ENCODE measurements around the gene PTCD1. TPM values are rescaled to one million over a fixed set of nuclear protein-coding genes. Genes with fewer than 3 reads are reported as not detected.

PTCD1 gene
- total and polyA plus RNA-seq, 2 of the 8 experiments (the other 6 are each of a cell fraction or from before 2014, with no cell fraction given) = 7.5 to 7.6 TPM

- no peaks in the 10 kb centered on the region for H3K9me3 ChIP-seq (ENCODE audit: insufficient read depth in 2 of 2, low read depth in 1 of 2, low read length in 1 of 2)
- H2BK15ac ChIP-seq (ENCODE audit: low read length) = no peak overlapping the region
- TF ChIP-seq RXRA (IDR thresholded peaks at IDR 0.05; ENCODE audit: insufficient read depth, low read depth, low read length) = no peak
- no peak for TF ChIP-seq RAD21 (IDR thresholded peaks at IDR 0.05 in 1 of 2, conservative IDR thresholded peaks at IDR 0.05 in 1 of 2; ENCODE audit: low read depth in 2 of 2, low read length in 2 of 2)
- no peak for TF ChIP-seq BACH1 (IDR thresholded peaks at IDR 0.05; ENCODE audit: low read length)
- TF ChIP-seq RNF2 (IDR thresholded peaks at IDR 0.05; ENCODE audit: borderline replicate concordance, low read depth, low read length, missing control alignments, poor library complexity, severe bottlenecking) = no peak
- DNase-seq (ENCODE audit: low read depth in 1 of 2, low spot score in 2 of 2) (no peak), FAIRE-seq (no peak)
- H2BK12ac ChIP-seq (ENCODE audit: low read depth, low read length) = no peak overlapping the region
- H3K4me1 ChIP-seq (replicated peaks in 1 of 4; ENCODE audit: control insufficient read depth in 3 of 4, insufficient read depth in 4 of 4, low read length in 3 of 4) = no peaks in the 10 kb centered on the region; a peak in 1 of 7 replicates
- H2AFZ ChIP-seq (ENCODE audit: low read length) = no peak overlapping the region
- H3K4me3 ChIP-seq (ENCODE audit: extremely low read depth in 1 of 4, insufficient read depth in 2 of 4, low read depth in 3 of 4, low read length in 4 of 4) = no peak overlapping the region
- no peak overlapping the region for H3K4me2 ChIP-seq (ENCODE audit: insufficient read depth in 1 of 2, low read depth in 2 of 2, low read length in 2 of 2)
- no peak overlapping the region for H3K9ac ChIP-seq (replicated peaks in 1 of 4; ENCODE audit: extremely low read depth in 1 of 4, low read depth in 3 of 4, low read length in 3 of 4)
- H3K36me3 ChIP-seq (ENCODE audit: control insufficient read depth in 2 of 4, insufficient read depth in 4 of 4, low read length in 3 of 4) = peaks cover 35 to 87% (median 73%) of the 10 kb centered on the region in 4 experiments
- H4K5ac ChIP-seq (ENCODE audit: insufficient read length, low read depth, low read length) = no peak overlapping the region
- H3K27me3 ChIP-seq (replicated peaks in 1 of 4; ENCODE audit: control insufficient read depth in 3 of 4, extremely low read depth in 1 of 4, insufficient read depth in 3 of 4, low read length in 3 of 4) = no peaks in the 10 kb centered on the region
- 98% methylated on average over 8 of the region's 11 CpGs; no CpG with 5 or more reads in 1 of the 2 experiments for WGBS, 2 experiments (ENCODE audit: extremely low coverage in 1 of 2, insufficient coverage in 1 of 2, insufficient read length in 1 of 2, insufficient replicate concordance in 2 of 2, low coverage in 1 of 2, low lambda C conversion rate in 2 of 2, missing lambda C conversion rate in 1 of 2)
- no peaks in the 10 kb centered on the region for H3K23me2 ChIP-seq (ENCODE audit: low read depth, low read length)
- H4K91ac ChIP-seq (replicated peaks; ENCODE audit: insufficient read length, low read length) = no peak overlapping the region
- H3K14ac ChIP-seq (ENCODE audit: insufficient read length) = no peak overlapping the region
- no peak overlapping the region for H2BK120ac ChIP-seq (replicated peaks; ENCODE audit: low read depth, low read length)
- H3K27ac ChIP-seq (ENCODE audit: low read depth, low read length) = no peak overlapping the region
- no peak overlapping the region for H3K23ac ChIP-seq (ENCODE audit: insufficient read length)
- no peaks in the 10 kb centered on the region for H3K79me1 ChIP-seq (ENCODE audit: low read depth, low read length)
- no peak overlapping the region for H3K56ac ChIP-seq (replicated peaks; ENCODE audit: insufficient read length, low read depth, low read length)
- ChIA-PET CTCF (ENCODE audit: partially characterized antibody) (no interaction called here), POLR2A (ENCODE audit: partially characterized antibody) (interaction anchor here (0.8 to 7.3 kb wide), 4 partner anchors 9 to 47 kb away, joined by 3 to 100 read pairs (median 3); partner anchors contain the start of genes ATP5MF and ZNF394)
- H3K4ac ChIP-seq (replicated peaks; ENCODE audit: insufficient read length, low read depth, low read length) = no peak overlapping the region
- H3K18ac ChIP-seq (ENCODE audit: extremely low read depth, low read length) = no peak overlapping the region
- H2BK20ac ChIP-seq (ENCODE audit: low read length) = no peak overlapping the region
- peak overlapping the region; percentile 18; the same call in 1 of the 2 replicates for H4K8ac ChIP-seq (ENCODE audit: extremely low read depth, insufficient read depth, low read length)
- no peak overlapping the region for H2BK5ac ChIP-seq (ENCODE audit: low read depth, low read length)
- H3K79me2 ChIP-seq (ENCODE audit: control insufficient read depth in 1 of 2, insufficient read depth in 2 of 2, low read length in 2 of 2) = no peaks in the 10 kb centered on the region
- H4K20me1 ChIP-seq (replicated peaks in 1 of 2; ENCODE audit: control insufficient read depth in 1 of 2, insufficient read depth in 2 of 2, low read length in 2 of 2) = peaks cover 15 to 32% of the 10 kb centered on the region in 2 experiments
- no peak overlapping the region for H2AK5ac ChIP-seq (ENCODE audit: low read depth, low read length)
These were observed 14.5 kb upstream of the PTCD1 start for GRCh38 chr7:99453105-99453504.
